HepG2 (cell line): ENCODE results near the gene MRPS14.

Experiments
- ARNT ChIP-seq: fragments of 450-650 bp; IDR thresholded peaks from 2 replicates; pipeline ENCODE4 v1.6.1; 2017
- ELF1 ChIP-seq: sonication (generic); formaldehyde crosslinking; IDR thresholded peaks from 2 replicates; pipeline ENCODE4 v1.4.0; 2020; ENCODE audit warnings: missing genetic modification reagents
- HMGXB4 ChIP-seq, 2 experiments: sonication (generic) in 1 of 2; formaldehyde crosslinking in 1 of 2; IDR thresholded peaks; 2 replicates each; pipeline versions ENCODE4 v1.4.0 to v1.6.1; 2018 to 2020; ENCODE audit warnings: missing genetic modification reagents in 2 of 2, borderline replicate concordance in 1 of 2, low read depth in 1 of 2, mild to moderate bottlenecking in 1 of 2, missing biosample characterization in 1 of 2
- MAFG ChIP-seq: sonication (generic); formaldehyde crosslinking; IDR thresholded peaks from 2 replicates; pipeline ENCODE4 v1.5.1; 2020; ENCODE audit warnings: mild to moderate bottlenecking, missing genetic modification reagents
- NR2F6 ChIP-seq, 2 experiments: IDR thresholded peaks; 2 replicates each; pipeline ENCODE4 v1.6.1; 2016; ENCODE audit warnings: antibody characterized with exemption in 1 of 2, mild to moderate bottlenecking in 1 of 2
- RCOR2 ChIP-seq: IDR thresholded peaks from 2 replicates; pipeline ENCODE4 v1.6.1; 2016; ENCODE audit warnings: missing biosample characterization, missing genetic modification reagents
- TCF12 ChIP-seq, 2 experiments: fragments of 450-650 bp in 1 of 2; sonication (generic) in 1 of 2; formaldehyde crosslinking in 1 of 2; IDR thresholded peaks; 2 replicates each; pipeline versions ENCODE4 v1.6.1 to v1.8.0; 2017 to 2022; ENCODE audit warnings: antibody characterized with exemption in 1 of 2, mild to moderate bottlenecking in 1 of 2, missing genetic modification reagents in 1 of 2, moderate library complexity in 1 of 2
- ZBTB21 ChIP-seq: sonication (generic); formaldehyde crosslinking; IDR thresholded peaks from 2 replicates; pipeline ENCODE4 v1.4.0; 2020; ENCODE audit warnings: missing genetic modification reagents
- ZNF121 ChIP-seq: sonication (generic); formaldehyde crosslinking; IDR thresholded peaks from 2 replicates; pipeline ENCODE4 v1.5.0; 2020; ENCODE audit warnings: mild to moderate bottlenecking, missing genetic modification reagents
- ZNF850 ChIP-seq: sonication (generic); formaldehyde crosslinking; conservative IDR thresholded peaks from 2 replicates; pipeline ENCODE4 v1.9.0; 2021; ENCODE audit warnings: mild to moderate bottlenecking, missing genetic modification reagents
- TF ChIP-seq, protein P1 (sequence below): sonication (generic); formaldehyde crosslinking; IDR thresholded peaks from 2 replicates; pipeline ENCODE4 v1.5.0; 2020; ENCODE audit warnings: mild to moderate bottlenecking, missing genetic modification reagents, moderate library complexity

DNA sequence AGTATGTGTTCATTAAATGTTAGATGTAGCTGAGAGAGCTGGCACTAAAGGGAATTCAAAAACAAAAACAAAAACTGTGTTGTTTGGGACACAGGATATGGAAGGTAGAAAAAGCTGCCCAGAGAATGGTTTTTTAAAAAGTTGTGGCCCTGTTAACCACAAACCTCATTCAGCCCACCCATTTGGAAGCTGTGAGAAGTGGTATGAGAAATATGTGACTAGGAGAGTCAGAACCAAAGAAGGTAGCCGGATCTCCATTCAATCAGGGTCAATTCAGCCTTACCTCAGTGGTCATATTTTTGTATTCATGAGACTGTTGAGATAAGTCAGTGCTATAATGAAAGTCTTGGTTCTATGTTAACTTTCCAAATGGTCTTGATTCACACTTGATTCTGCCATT, 53.2 kb downstream of the MRPS14 start:
- TF ChIP-seq ZBTB21, result no peak
- TF ChIP-seq HMGXB4 (CRISPR knock-in tag; IDR thresholded peaks at IDR 0.05; ENCODE audit: borderline replicate concordance in 1 of 2, low read depth in 1 of 2), result no peak
- TF ChIP-seq TCF12 (IDR thresholded peaks at IDR 0.05), result no peak
- TF ChIP-seq TCF12 (CRISPR knock-in tag; IDR thresholded peaks at IDR 0.05), result no peak
- TF ChIP-seq NR2F6 (IDR thresholded peaks at IDR 0.05), result no peak
- TF ChIP-seq NR2F6 (CRISPR knock-in tag; IDR thresholded peaks at IDR 0.05), result no peak
- no peak for TF ChIP-seq ARNT
- TF ChIP-seq MAFG (CRISPR knock-in tag), result no peak
- TF ChIP-seq ZNF850, result no peak
- TF ChIP-seq, protein P1, sequence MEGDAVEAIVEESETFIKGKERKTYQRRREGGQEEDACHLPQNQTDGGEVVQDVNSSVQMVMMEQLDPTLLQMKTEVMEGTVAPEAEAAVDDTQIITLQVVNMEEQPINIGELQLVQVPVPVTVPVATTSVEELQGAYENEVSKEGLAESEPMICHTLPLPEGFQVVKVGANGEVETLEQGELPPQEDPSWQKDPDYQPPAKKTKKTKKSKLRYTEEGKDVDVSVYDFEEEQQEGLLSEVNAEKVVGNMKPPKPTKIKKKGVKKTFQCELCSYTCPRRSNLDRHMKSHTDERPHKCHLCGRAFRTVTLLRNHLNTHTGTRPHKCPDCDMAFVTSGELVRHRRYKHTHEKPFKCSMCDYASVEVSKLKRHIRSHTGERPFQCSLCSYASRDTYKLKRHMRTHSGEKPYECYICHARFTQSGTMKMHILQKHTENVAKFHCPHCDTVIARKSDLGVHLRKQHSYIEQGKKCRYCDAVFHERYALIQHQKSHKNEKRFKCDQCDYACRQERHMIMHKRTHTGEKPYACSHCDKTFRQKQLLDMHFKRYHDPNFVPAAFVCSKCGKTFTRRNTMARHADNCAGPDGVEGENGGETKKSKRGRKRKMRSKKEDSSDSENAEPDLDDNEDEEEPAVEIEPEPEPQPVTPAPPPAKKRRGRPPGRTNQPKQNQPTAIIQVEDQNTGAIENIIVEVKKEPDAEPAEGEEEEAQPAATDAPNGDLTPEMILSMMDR, result no peak
- TF ChIP-seq RCOR2 (CRISPR knock-in tag), result no peak
- no peak for TF ChIP-seq ZNF121 (CRISPR knock-in tag)
- no peak for TF ChIP-seq ELF1 (CRISPR knock-in tag)
